Fibroblast of skin of back (primary cell): ENCODE results near the gene AMT.
"Not testable (repeated sequence)": the region's sequence is repeated elsewhere in the genome, so short reads cannot be mapped to it uniquely, and the experiment has no call there.

Source experiments
- DNase-seq: peaks from one replicate; pipeline ENCODE4 v3.0.0-alpha.2; 2013

Gene AMT

GRCh38 chr3:49421890-49422378 lies 339 bp downstream of the AMT start:
- DNase-seq = no peak

GRCh38 chr3:49417516-49418120 lies 4.7 kb downstream of the AMT start:
- no peak for DNase-seq

- no peak for DNase-seq
Measured at GRCh38 chr3:49416867-49417266, 5.4 kb downstream of the AMT start.

GRCh38 chr3:49415931-49416601 lies 6.2 kb downstream of the AMT start:
- DNase-seq = no peak

GRCh38 chr3:49414753-49415152 lies 7.5 kb downstream of the AMT start:
- DNase-seq = no peak

- no peak for DNase-seq
Measured at GRCh38 chr3:49413338-49413734, 8.9 kb downstream of the AMT start.

GRCh38 chr3:49412632-49413337 lies 9.5 kb downstream of the AMT start:
- peak; percentile 33 for DNase-seq

- DNase-seq = peak; percentile 100
Measured at GRCh38 chr3:49411968-49412631, 10.2 kb downstream of the AMT start, which contains the start of the genes RHOA and TCTA. TSS of gene RHOA (minus strand) at chr3:49411976. CDS start at chr3:49375589, 36,387 bp downstream. TSS of gene TCTA (plus strand) at chr3:49412423. CDS start at chr3:49412427, 4 bp downstream.

GRCh38 chr3:49411535-49411967 lies 10.7 kb downstream of the AMT start:
- peak; percentile 37 for DNase-seq

GRCh38 chr3:49410846-49411534 lies 11.3 kb downstream of the AMT start:
- DNase-seq = no peak

- no peak for DNase-seq
Measured at GRCh38 chr3:49410066-49410845, 12.0 kb downstream of the AMT start.

GRCh38 chr3:49406571-49407565 lies 15.4 kb downstream of the AMT start:
- no peak for DNase-seq

- not testable (repeated sequence) for DNase-seq
Measured at GRCh38 chr3:49405570-49405969, 16.7 kb downstream of the AMT start.

GRCh38 chr3:49403891-49404290 lies 18.4 kb downstream of the AMT start:
- DNase-seq = no peak

GRCh38 chr3:49401766-49402165 lies 20.5 kb downstream of the AMT start:
- no peak for DNase-seq

- peak; percentile 38 for DNase-seq
Measured at GRCh38 chr3:49399461-49399860, 22.8 kb downstream of the AMT start.

- DNase-seq = peak; percentile 42
Measured at GRCh38 chr3:49397470-49397869, 24.8 kb downstream of the AMT start.

GRCh38 chr3:49391310-49391709 lies 31.0 kb downstream of the AMT start:
- DNase-seq = not testable (repeated sequence)

- DNase-seq = no peak
Measured at GRCh38 chr3:49389297-49389696, 33.0 kb downstream of the AMT start.

- no peak for DNase-seq
Measured at GRCh38 chr3:49388289-49388820, 33.9 kb downstream of the AMT start.
